ENCODE measurements around the gene SWAP70. TPM values are rescaled to one million over a fixed set of nuclear protein-coding genes. Genes with fewer than 3 reads are reported as not detected.
A peak's percentile ranks its signal among the peaks of the same experiment; 100 is the strongest.

SWAP70 gene
- total RNA-seq, 2 donors from 2014 or later: 18.8 to 22.1 TPM

- DNase-seq (no peak), ATAC-seq (peak; percentile 27)
- no peaks in the 10 kb centered on the region for H3K27me3 ChIP-seq
- no peaks in the 10 kb centered on the region for H3K36me3 ChIP-seq (replicated peaks in 1 of 2; ENCODE audit: insufficient read depth in 1 of 2, low read depth in 2 of 2)
- H3K9me3 ChIP-seq: no peaks in the 10 kb centered on the region
- peaks cover 17% of the 10 kb centered on the region for H3K4me1 ChIP-seq
- no peak overlapping the region for H3K4me3 ChIP-seq
- TF ChIP-seq POLR2A (IDR thresholded peaks at IDR 0.05): no peak
- TF ChIP-seq, protein P1, sequence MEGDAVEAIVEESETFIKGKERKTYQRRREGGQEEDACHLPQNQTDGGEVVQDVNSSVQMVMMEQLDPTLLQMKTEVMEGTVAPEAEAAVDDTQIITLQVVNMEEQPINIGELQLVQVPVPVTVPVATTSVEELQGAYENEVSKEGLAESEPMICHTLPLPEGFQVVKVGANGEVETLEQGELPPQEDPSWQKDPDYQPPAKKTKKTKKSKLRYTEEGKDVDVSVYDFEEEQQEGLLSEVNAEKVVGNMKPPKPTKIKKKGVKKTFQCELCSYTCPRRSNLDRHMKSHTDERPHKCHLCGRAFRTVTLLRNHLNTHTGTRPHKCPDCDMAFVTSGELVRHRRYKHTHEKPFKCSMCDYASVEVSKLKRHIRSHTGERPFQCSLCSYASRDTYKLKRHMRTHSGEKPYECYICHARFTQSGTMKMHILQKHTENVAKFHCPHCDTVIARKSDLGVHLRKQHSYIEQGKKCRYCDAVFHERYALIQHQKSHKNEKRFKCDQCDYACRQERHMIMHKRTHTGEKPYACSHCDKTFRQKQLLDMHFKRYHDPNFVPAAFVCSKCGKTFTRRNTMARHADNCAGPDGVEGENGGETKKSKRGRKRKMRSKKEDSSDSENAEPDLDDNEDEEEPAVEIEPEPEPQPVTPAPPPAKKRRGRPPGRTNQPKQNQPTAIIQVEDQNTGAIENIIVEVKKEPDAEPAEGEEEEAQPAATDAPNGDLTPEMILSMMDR (IDR thresholded peaks at IDR 0.05): no peak
- H3K27ac ChIP-seq: peak overlapping the region in 1 of 4 donors; percentile 15
- WGBS, 2 donors: 88% methylated on average over 1 of the region's 1 CpG; no CpG with 5 or more reads in 1 of the 2 donors
- intact Hi-C loops (cut with DNase I): no loop called here
Measured at GRCh38 chr11:9708544-9708943, 44.7 kb downstream of the SWAP70 start.

DNA sequence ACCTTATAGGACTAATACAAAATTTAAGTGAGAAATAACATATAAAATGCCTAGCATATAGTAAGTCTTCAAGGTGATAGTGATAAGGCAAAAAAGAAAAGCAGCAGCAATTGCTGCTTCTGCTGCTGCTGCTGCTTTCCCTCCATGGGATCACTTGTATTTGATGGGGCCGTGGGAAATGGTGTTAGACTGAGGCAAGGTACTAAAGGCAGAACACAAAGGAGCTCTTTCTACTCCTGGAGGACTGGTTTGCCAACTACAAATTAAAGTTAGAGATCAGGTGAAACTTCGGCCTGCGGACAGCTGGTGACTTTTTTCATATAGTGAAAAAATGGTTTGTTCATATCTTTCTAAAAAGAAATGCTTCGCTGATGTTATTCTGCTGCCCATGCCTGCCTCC lies 46.3 kb downstream of the SWAP70 start:
- peak overlapping the region in 3 of 4 donors; percentile 19 to 50 (median 31) for H3K27ac ChIP-seq
- H3K4me3 ChIP-seq: no peak overlapping the region
- WGBS, 2 donors: 68 to 72% methylated on average over 4 of the region's 4 CpGs
- H3K9me3 ChIP-seq: no peaks in the 10 kb centered on the region
- DNase-seq (no peak), ATAC-seq (no peak)
- H3K36me3 ChIP-seq (replicated peaks in 1 of 2; ENCODE audit: insufficient read depth in 1 of 2, low read depth in 2 of 2): no peaks in the 10 kb centered on the region
- TF ChIP-seq, protein P1 (IDR thresholded peaks at IDR 0.05): no peak
- TF ChIP-seq POLR2A (IDR thresholded peaks at IDR 0.05): no peak
- H3K4me1 ChIP-seq: peaks cover 17% of the 10 kb centered on the region
- intact Hi-C loops (cut with DNase I): no loop called here
- H3K27me3 ChIP-seq: no peaks in the 10 kb centered on the region

DNA sequence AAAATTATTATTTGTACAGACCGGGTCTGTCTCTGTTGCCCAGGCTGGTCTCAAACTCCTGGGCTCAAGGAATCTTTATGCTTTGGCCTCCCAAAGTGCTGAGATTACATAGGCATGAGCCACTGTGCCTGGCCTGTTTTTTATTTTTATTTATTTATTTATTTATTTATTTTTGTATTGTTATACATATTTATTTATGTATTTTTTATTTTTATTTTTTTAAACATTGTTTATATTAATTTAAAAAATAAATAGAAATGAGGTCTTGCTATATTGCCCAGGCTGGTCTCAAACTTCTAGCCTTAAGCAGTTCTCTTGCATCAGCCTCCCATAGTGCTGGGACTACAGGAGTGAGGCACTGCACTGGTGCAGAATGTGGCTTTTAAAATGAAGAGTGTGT lies 47.0 kb downstream of the SWAP70 start:
- peak overlapping the region in 3 of 4 donors; percentile 22 to 50 (median 31) for H3K27ac ChIP-seq
- H3K4me1 ChIP-seq: peaks cover 17% of the 10 kb centered on the region
- intact Hi-C loops (cut with DNase I): no loop called here
- peaks cover 0 to 1% of the 10 kb centered on the region in 2 donors for H3K36me3 ChIP-seq (replicated peaks in 1 of 2; ENCODE audit: insufficient read depth in 1 of 2, low read depth in 2 of 2)
- H3K4me3 ChIP-seq: no peak overlapping the region
- no peaks in the 10 kb centered on the region for H3K9me3 ChIP-seq
- DNase-seq (no peak), ATAC-seq (no peak)
- no peaks in the 10 kb centered on the region for H3K27me3 ChIP-seq
- no peak for TF ChIP-seq POLR2A (IDR thresholded peaks at IDR 0.05)
- TF ChIP-seq, protein P1 (IDR thresholded peaks at IDR 0.05): no peak
- 88 to 100% methylated on average over 1 of the region's 1 CpG for WGBS, 2 donors

DNA sequence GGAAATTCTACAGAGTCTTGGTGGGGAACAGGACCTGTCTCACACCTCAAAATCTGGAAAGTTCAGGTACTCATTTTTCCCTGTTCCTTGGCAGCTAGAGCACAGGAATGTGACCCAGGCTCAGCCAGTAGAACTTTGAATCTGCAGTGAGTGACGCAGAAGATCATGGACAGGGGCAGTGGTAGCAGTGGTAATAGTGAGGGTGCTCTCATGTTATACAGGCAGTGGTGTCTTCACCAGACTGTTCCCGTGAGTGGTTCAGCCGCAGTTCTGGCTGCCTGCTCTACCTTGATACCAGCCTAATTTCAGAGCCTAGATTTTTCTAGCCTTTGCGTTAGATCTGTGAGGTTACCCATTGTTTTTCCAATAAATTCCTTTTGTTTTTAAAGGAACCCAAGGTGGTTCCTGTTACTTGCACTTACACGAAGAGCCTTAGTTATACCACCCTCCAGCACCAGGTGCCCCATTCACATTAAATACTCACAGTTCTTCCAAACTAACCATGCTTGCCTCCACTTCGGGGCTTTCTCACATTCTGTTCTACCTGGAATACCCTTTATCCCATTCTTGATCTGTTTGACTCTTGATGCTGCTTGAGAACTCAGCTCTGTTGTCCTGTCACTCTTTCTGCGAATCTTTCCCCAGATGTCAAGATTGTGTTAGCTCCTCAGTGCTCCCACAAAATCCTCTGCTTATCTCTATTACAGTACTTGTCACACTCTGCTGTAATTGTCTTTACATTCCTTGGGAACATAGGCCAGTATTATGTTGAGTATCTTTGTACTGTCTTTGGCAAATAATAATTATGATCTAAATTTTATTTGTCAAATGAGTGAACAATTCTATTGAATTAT lies 47.8 kb downstream of the SWAP70 start:
- ATAC-seq (no peak), DNase-seq (no peak)
- H3K36me3 ChIP-seq (replicated peaks in 1 of 2; ENCODE audit: insufficient read depth in 1 of 2, low read depth in 2 of 2): peaks cover 0 to 1% of the 10 kb centered on the region in 2 donors
- peak overlapping the region in 3 of 4 donors; percentile 7 to 22 (median 20) for H3K27ac ChIP-seq
- H3K9me3 ChIP-seq: no peaks in the 10 kb centered on the region
- intact Hi-C loops (cut with DNase I): no loop called here
- no peak overlapping the region for H3K4me3 ChIP-seq
- H3K4me1 ChIP-seq: peaks cover 17% of the 10 kb centered on the region
- no peaks in the 10 kb centered on the region for H3K27me3 ChIP-seq
- WGBS, 2 donors: 87 to 89% methylated on average over 7 of the region's 7 CpGs
- no peak for TF ChIP-seq POLR2A (IDR thresholded peaks at IDR 0.05)

GRCh38 chr11:9714272-9714940 lies 50.5 kb downstream of the SWAP70 start:
- Histone ChIP-seq H3K4me3 (no peak overlapping the region), H3K27ac (no peak overlapping the region), H3K36me3 (replicated peaks in 1 of 2; ENCODE audit: insufficient read depth in 1 of 2, low read depth in 2 of 2) (peaks cover 0 to 1% of the 10 kb centered on the region in 2 donors), H3K4me1 (peaks cover 25% of the 10 kb centered on the region), H3K9me3 (no peaks in the 10 kb centered on the region), H3K27me3 (no peaks in the 10 kb centered on the region)
- TF ChIP-seq POLR2A (IDR thresholded peaks at IDR 0.05): no peak
- TF ChIP-seq, protein P1 (IDR thresholded peaks at IDR 0.05): no peak
- ATAC-seq (no peak), DNase-seq (no peak)
- WGBS, 2 donors: 93 to 98% methylated on average over 5 of the region's 5 CpGs
- intact Hi-C loops (cut with DNase I): no loop called here
